Ishikawa (cell line): Measurements from ENCODE around the gene OR6S1.

Experiments used
- CEBPB ChIP-seq: IDR thresholded peaks from 2 replicates; pipeline ENCODE4 v1.6.1; 2012
- CREB1 ChIP-seq: IDR thresholded peaks from 2 replicates; pipeline ENCODE4 v1.6.1; 2012; ENCODE audit warnings: low read depth
- EGR1 ChIP-seq: IDR thresholded peaks from 2 replicates; pipeline ENCODE4 v1.6.1; 2012
- EP300 ChIP-seq: IDR thresholded peaks from 2 replicates; pipeline ENCODE4 v1.6.1; 2012; ENCODE audit warnings: borderline replicate concordance
- FOXM1 ChIP-seq: IDR thresholded peaks from 2 replicates; pipeline ENCODE4 v1.6.1; 2012; ENCODE audit warnings: low read depth, borderline replicate concordance
- MAX ChIP-seq: IDR thresholded peaks from 2 replicates; pipeline ENCODE4 v1.6.1; 2012
- NFIC ChIP-seq: IDR thresholded peaks from 2 replicates; pipeline ENCODE4 v1.6.1; 2012
- RAD21 ChIP-seq: IDR thresholded peaks from 2 replicates; pipeline ENCODE4 v1.6.1; 2012; ENCODE audit warnings: low read depth
- REST ChIP-seq: IDR thresholded peaks from 2 replicates; pipeline ENCODE4 v1.6.1; 2012; ENCODE audit warnings: low read depth, mild to moderate bottlenecking
- TAF1 ChIP-seq: IDR thresholded peaks from 2 replicates; pipeline ENCODE4 v1.6.1; 2012; ENCODE audit warnings: low read depth, mild to moderate bottlenecking
- TCF12 ChIP-seq: IDR thresholded peaks from 2 replicates; pipeline ENCODE4 v1.6.1; 2012; ENCODE audit warnings: low read depth
- TEAD4 ChIP-seq: IDR thresholded peaks from 2 replicates; pipeline ENCODE4 v1.6.1; 2012
- USF1 ChIP-seq: IDR thresholded peaks from 2 replicates; pipeline ENCODE4 v1.6.1; 2012
- YY1 ChIP-seq: IDR thresholded peaks from 2 replicates; pipeline ENCODE4 v1.6.1; 2012; ENCODE audit warnings: low read depth
- ZBTB7A ChIP-seq: IDR thresholded peaks from 2 replicates; pipeline ENCODE4 v1.6.1; 2012; ENCODE audit warnings: low read depth

OR6S1 gene

GRCh38 chr14:20603813-20604690, 37.4 kb downstream of the OR6S1 start:
- TF ChIP-seq NFIC, result no peak
- TF ChIP-seq CEBPB, result 0 out of 2 replicates have a peak, but pooled peaks have one; percentile 16

GRCh38 chr14:20602583-20602982, 38.9 kb downstream of the OR6S1 start:
- TF ChIP-seq EP300 (no peak), CREB1 (no peak), TCF12 (no peak), CEBPB (no peak), TAF1 (no peak), YY1 (no peak), REST (no peak), USF1 (no peak), MAX (no peak), NFIC (no peak), EGR1 (no peak), RAD21 (no peak), ZBTB7A (no peak), FOXM1 (no peak), TEAD4 (no peak)

DNA sequence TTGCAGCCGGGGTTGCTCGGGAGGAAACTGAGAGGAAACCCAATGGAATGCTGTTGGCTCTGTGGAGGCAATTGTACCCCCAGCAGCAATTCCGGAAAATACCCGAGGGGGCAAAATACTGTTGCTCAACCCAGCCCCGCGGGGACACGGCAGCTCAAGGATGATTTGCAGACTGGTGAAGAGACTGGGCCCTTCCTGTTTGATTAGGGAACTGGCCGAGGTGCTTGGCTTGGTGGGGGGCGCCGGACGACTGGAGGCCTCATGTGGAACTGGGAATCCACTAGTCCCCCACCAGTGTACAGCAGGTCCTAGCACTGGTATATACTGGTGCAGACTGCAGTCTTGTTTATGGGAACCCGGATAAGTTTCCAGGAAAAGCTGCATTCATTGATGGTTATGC, 40.0 kb downstream of the OR6S1 start:
- TF ChIP-seq MAX (no peak), EP300 (no peak), TCF12 (no peak)

DNA sequence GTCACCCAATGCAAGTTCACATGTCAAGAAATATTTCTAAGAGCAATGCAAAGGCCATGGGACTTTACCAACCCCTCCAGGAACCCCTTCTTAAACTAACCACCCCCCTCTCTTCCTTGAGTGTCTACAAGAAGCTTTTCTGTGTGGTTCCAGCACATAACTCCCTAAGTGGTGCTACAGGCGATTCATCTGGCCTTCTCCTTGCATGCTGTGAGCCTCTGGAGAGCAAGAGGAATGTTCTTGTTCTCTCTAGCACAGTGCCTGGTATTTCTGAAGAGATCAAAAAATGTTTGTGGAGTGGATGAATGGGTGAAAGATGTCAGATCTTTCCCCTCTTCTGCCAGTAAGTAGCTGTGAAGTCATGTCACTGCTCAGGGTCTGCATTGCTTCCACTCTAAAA, 44.4 kb downstream of the OR6S1 start:
- TF ChIP-seq EP300 (no peak), NFIC (no peak), TCF12 (no peak), REST (no peak), ZBTB7A (no peak), TEAD4 (no peak), CREB1 (no peak), MAX (no peak), USF1 (no peak), RAD21 (no peak), CEBPB (no peak), YY1 (no peak), TAF1 (no peak), EGR1 (no peak), FOXM1 (no peak)

GRCh38 chr14:20592574-20592973, 48.9 kb downstream of the OR6S1 start:
- TF ChIP-seq CREB1 (no peak), NFIC (no peak), TCF12 (no peak), TAF1 (no peak), YY1 (no peak), TEAD4 (no peak), REST (no peak), FOXM1 (no peak), MAX (no peak), CEBPB (no peak), ZBTB7A (no peak), USF1 (no peak), RAD21 (no peak), EGR1 (no peak), EP300 (no peak)
